Measurements from ENCODE around the gene C16orf95.

DNA sequence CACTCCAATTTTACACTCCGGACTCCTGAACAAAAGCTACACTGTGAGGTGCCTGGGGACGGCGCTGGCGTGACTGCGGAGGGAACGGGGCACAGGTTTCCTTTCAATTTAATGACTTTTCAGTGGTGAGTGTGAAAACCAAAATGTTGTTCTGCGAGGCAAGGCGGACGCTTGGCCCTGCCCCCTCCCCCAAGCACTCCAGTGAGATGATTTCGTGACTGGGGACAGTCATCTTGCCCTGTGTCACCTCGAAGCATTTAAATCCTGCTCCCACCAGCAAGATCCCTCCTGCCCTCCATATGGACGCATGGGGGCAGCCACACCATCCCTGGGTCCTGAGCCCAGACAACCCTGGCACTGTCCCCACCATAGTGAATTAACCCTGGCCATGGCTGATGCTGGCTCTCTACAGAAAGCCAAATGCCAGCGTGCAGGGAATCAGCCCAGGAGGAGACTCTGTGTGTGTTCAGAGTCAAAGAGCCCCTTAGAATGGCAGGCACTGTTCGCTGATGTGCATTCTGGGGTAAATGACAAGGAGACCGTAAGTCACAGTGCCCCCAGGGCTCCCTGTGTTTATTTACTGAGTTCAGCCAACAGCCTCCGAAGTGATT, 41.0 kb downstream of the C16orf95 start:
- TF ChIP-seq POLR2A (IDR thresholded peaks at IDR 0.05; ENCODE audit: low read depth, low read length) = no peak
- no peak for TF ChIP-seq POLR2AphosphoS5 (IDR thresholded peaks at IDR 0.05; ENCODE audit: low read depth, low read length)

Data from GM12892 (cell line).